GM12873 (cell line): Measurements from ENCODE around the gene PIK3CG.

Experiments used
- CTCF ChIP-seq: IDR thresholded peaks from 2 replicates; pipeline ENCODE4 v1.5.1; 2012; ENCODE audit warnings: low read depth, mild to moderate bottlenecking, moderate library complexity, low read length, control low read depth; ENCODE audit not compliant: insufficient read depth; ENCODE audit errors: missing control alignments

PIK3CG gene

GRCh38 chr7:106870528-106870927 is 5.4 kb downstream of the PIK3CG start:
- TF ChIP-seq CTCF = no peak

- no peak for TF ChIP-seq CTCF
These were observed 5.9 kb downstream of the PIK3CG start for GRCh38 chr7:106870983-106871410.

- no peak for TF ChIP-seq CTCF
These were observed 6.9 kb downstream of the PIK3CG start for GRCh38 chr7:106871793-106872571.

- no peak for TF ChIP-seq CTCF
These were observed 7.7 kb downstream of the PIK3CG start for GRCh38 chr7:106872763-106873162.

GRCh38 chr7:106874076-106874475 is 9.0 kb downstream of the PIK3CG start:
- no peak for TF ChIP-seq CTCF

- no peak for TF ChIP-seq CTCF
These were observed 10.4 kb downstream of the PIK3CG start for GRCh38 chr7:106875508-106875907.

GRCh38 chr7:106878748-106879439 is 13.8 kb downstream of the PIK3CG start:
- TF ChIP-seq CTCF = no peak
